ENCODE data around the gene GORAB. TPM values are rescaled to one million over a fixed set of nuclear protein-coding genes. Genes with fewer than 3 reads are reported as not detected.

Gene GORAB
- total and polyA plus RNA-seq, 10 of the 15 experiments (the other 5 are each of a cell fraction or from before 2014, with no cell fraction given), result 5.5 to 38.6 (median 10.3) TPM

DNA sequence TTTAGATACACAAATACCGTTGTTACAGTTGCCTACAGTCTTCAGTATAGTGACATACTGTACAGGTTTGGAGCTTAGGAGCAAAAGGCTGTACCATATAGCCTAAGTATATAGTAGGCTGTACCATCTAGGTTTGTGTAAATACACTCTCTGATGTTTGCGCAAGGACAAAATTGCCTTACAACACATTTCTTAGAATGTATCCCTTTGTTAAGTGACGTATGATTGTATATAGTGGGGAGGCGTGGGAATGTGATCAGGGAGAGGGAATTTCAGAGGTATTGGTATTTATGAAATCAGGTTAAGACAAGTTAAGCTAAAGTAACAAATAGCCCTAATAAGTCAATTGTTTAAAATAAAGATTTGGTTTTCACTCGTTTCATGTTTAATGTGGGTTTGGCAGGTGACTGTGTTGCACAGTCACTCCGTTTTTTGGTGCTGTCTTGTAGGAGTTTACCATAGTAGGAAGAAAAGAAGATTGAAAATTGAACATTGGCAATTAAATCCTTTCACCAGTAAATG, 2.7 kb downstream of the GORAB start:
- CTCF ChIA-PET, result interaction anchor here (1.0 to 1.3 kb wide), 4 partner anchors 123 to 644 kb away, joined by 3 to 4 read pairs (median 4); no protein-coding TSS in a partner anchor
- DNase-seq (ENCODE audit: low read depth, low spot score) (no peak), ATAC-seq (no peak), FAIRE-seq (no peak)
- SMC1A ChIA-PET (ENCODE audit: uncharacterized antibody, unreplicated experiment), result interaction anchor here (0.7 to 6.3 kb wide), 9 partner anchors 13 to 464 kb away, joined by 3 to 47 read pairs (median 8); no protein-coding TSS in a partner anchor
- no peaks in the 10 kb centered on the region for H3K27me3 ChIP-seq (replicated peaks in 1 of 2; ENCODE audit: control insufficient read depth in 2 of 2, insufficient read depth in 2 of 2, low read length in 1 of 2)
- no peaks in the 10 kb centered on the region for H3K9me3 ChIP-seq (replicated peaks; ENCODE audit: control insufficient read depth, insufficient read depth, low read length)
- RAD21 ChIA-PET (ENCODE audit: unreplicated experiment), result interaction anchor here (0.5 to 4.7 kb wide), 12 partner anchors 13 to 606 kb away, joined by 3 to 41 read pairs (median 4); partner anchors contain the start of gene KIFAP3
- no peak overlapping the region for H3K27ac ChIP-seq (ENCODE audit: control insufficient read depth, insufficient read depth)
- no peak overlapping the region for H3K9ac ChIP-seq (ENCODE audit: control insufficient read depth, insufficient read depth, low read length)
- no peaks in the 10 kb centered on the region for H3K4me1 ChIP-seq (ENCODE audit: control insufficient read depth, insufficient read depth, low read length)
- H3K36me3 ChIP-seq (ENCODE audit: control insufficient read depth in 2 of 2, insufficient read depth in 2 of 2, low read length in 1 of 2), result peaks cover 0 to 2% of the 10 kb centered on the region in 2 experiments; a peak in 1 of 4 replicates
- in situ Hi-C loops (cut with MboI), result loop anchor here (5.0 to 10.0 kb wide), 2 partner anchors 460 to 617 kb away; partner anchors contain the start of gene KIFAP3
- POLR2A ChIA-PET, result interaction anchor here (1.2 to 2.5 kb wide), 4 partner anchors 108 to 139 kb away, joined by 3 to 10 read pairs (median 4); no protein-coding TSS in a partner anchor
- H3K4me3 ChIP-seq, result peak overlapping the region; percentile 41
- H4K20me1 ChIP-seq (ENCODE audit: control insufficient read depth, insufficient read depth), result no peaks in the 10 kb centered on the region
- BruUV-seq (replicated peaks), result no TSS peak
- peaks cover 41% of the 10 kb centered on the region for H3K79me2 ChIP-seq (ENCODE audit: control insufficient read depth, insufficient read depth, low read length)
- peak overlapping the region; percentile 53 for H3K4me2 ChIP-seq (ENCODE audit: control insufficient read depth, insufficient read depth)
- intact Hi-C loops (cut with micrococcal nuclease; ENCODE audit: unreplicated experiment), result loop anchor here (5.0 to 10.0 kb wide), 5 partner anchors 310 to 830 kb away; partner anchors contain the start of gene SCYL3
- no peak overlapping the region for H2AFZ ChIP-seq (ENCODE audit: control insufficient read depth, low read depth, low read length)
- no peak for TF ChIP-seq SUZ12 (IDR thresholded peaks at IDR 0.05; ENCODE audit: unreplicated experiment)
- TF ChIP-seq, protein P1, sequence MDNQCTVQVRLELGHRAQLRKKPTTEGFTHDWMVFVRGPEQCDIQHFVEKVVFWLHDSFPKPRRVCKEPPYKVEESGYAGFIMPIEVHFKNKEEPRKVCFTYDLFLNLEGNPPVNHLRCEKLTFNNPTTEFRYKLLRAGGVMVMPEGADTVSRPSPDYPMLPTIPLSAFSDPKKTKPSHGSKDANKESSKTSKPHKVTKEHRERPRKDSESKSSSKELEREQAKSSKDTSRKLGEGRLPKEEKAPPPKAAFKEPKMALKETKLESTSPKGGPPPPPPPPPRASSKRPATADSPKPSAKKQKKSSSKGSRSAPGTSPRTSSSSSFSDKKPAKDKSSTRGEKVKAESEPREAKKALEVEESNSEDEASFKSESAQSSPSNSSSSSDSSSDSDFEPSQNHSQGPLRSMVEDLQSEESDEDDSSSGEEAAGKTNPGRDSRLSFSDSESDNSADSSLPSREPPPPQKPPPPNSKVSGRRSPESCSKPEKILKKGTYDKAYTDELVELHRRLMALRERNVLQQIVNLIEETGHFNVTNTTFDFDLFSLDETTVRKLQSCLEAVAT (IDR thresholded peaks at IDR 0.05), result peak; percentile 73
- TF ChIP-seq KAT2A (conservative IDR thresholded peaks at IDR 0.05; ENCODE audit: control insufficient read depth, low read depth, low read length), result no peak
- WGBS (ENCODE audit: insufficient coverage, insufficient replicate concordance, low lambda C conversion rate, missing lambda C conversion rate), result 85% methylated on average over 6 of the region's 6 CpGs

DNA sequence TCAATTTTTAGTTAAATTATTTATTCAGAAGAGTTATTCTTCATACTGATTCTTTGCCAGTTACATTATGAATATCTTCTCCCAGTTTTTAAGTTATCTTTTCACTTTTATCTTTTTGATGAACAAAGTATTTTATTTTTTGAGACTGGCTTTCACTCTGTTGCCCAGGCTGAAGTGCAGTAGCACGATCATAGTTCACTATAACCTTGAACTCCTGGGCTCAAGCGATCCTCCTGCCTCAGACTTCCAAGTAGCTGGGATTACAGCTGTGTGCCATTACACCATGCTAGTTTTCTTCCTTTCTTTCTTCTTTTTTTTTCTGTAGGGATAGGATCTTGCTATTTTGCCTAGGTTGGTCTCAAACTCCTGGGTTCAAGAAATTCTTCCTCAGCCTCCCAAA, 3.5 kb downstream of the GORAB start:
- in situ Hi-C loops (cut with MboI), result loop anchor here (10.0 kb wide), 1 partner anchor 461 kb away; the partner anchor contains the start of gene KIFAP3
- peaks cover 41% of the 10 kb centered on the region for H3K79me2 ChIP-seq (ENCODE audit: control insufficient read depth, insufficient read depth, low read length)
- no peak overlapping the region for H3K4me2 ChIP-seq (ENCODE audit: control insufficient read depth, insufficient read depth)
- H4K20me1 ChIP-seq (ENCODE audit: control insufficient read depth, insufficient read depth), result no peaks in the 10 kb centered on the region
- no TSS peak for BruUV-seq (replicated peaks)
- ChIA-PET SMC1A (ENCODE audit: uncharacterized antibody, unreplicated experiment) (interaction anchor here (2.9 to 6.3 kb wide), 2 partner anchors 14 to 53 kb away, joined by 13 to 47 read pairs; no protein-coding TSS in a partner anchor), CTCF (no interaction called here), POLR2A (no interaction called here), RAD21 (ENCODE audit: unreplicated experiment) (no interaction called here)
- DNase-seq (ENCODE audit: low read depth, low spot score) (no peak), ATAC-seq (no peak), FAIRE-seq (no peak)
- H2AFZ ChIP-seq (ENCODE audit: control insufficient read depth, low read depth, low read length), result no peak overlapping the region
- no peaks in the 10 kb centered on the region for H3K27me3 ChIP-seq (replicated peaks in 1 of 2; ENCODE audit: control insufficient read depth in 2 of 2, insufficient read depth in 2 of 2, low read length in 1 of 2)
- no peaks in the 10 kb centered on the region for H3K9me3 ChIP-seq (replicated peaks; ENCODE audit: control insufficient read depth, insufficient read depth, low read length)
- H3K9ac ChIP-seq (ENCODE audit: control insufficient read depth, insufficient read depth, low read length), result no peak overlapping the region
- no peaks in the 10 kb centered on the region for H3K4me1 ChIP-seq (ENCODE audit: control insufficient read depth, insufficient read depth, low read length)
- TF ChIP-seq, protein P2, sequence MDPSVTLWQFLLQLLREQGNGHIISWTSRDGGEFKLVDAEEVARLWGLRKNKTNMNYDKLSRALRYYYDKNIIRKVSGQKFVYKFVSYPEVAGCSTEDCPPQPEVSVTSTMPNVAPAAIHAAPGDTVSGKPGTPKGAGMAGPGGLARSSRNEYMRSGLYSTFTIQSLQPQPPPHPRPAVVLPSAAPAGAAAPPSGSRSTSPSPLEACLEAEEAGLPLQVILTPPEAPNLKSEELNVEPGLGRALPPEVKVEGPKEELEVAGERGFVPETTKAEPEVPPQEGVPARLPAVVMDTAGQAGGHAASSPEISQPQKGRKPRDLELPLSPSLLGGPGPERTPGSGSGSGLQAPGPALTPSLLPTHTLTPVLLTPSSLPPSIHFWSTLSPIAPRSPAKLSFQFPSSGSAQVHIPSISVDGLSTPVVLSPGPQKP (IDR thresholded peaks at IDR 0.05; ENCODE audit: low read depth, low read length), result no peak
- TF ChIP-seq SIN3A (IDR thresholded peaks at IDR 0.05; ENCODE audit: low read depth, low read length) (no peak), NFYB (IDR thresholded peaks at IDR 0.05; ENCODE audit: insufficient read depth, low read depth, low read length) (no peak), YBX1 (IDR thresholded peaks at IDR 0.05) (no peak), GABPA (IDR thresholded peaks at IDR 0.05; ENCODE audit: low read depth) (no peak), PML (IDR thresholded peaks at IDR 0.05; ENCODE audit: low read length) (no peak)
- WGBS (ENCODE audit: insufficient coverage, insufficient replicate concordance, low lambda C conversion rate, missing lambda C conversion rate), result 95% methylated on average over 2 of the region's 2 CpGs
- H3K27ac ChIP-seq (ENCODE audit: control insufficient read depth, insufficient read depth), result no peak overlapping the region
- H3K4me3 ChIP-seq, result no peak overlapping the region
- peaks cover 0 to 2% of the 10 kb centered on the region in 2 experiments; a peak in 1 of 4 replicates for H3K36me3 ChIP-seq (ENCODE audit: control insufficient read depth in 2 of 2, insufficient read depth in 2 of 2, low read length in 1 of 2)
- intact Hi-C loops (cut with micrococcal nuclease; ENCODE audit: unreplicated experiment), result loop anchor here (10.0 kb wide), 3 partner anchors 311 to 831 kb away; no protein-coding TSS in a partner anchor
